PC-3 (cell line): ENCODE data around the gene KRTAP4-11. TPM values are rescaled to one million over a fixed set of nuclear protein-coding genes. Genes with fewer than 3 reads are reported as not detected.
"Not testable (repeated sequence)": the region's sequence is repeated elsewhere in the genome, so short reads cannot be mapped to it uniquely, and the experiment has no call there.

Experiments
- ATAC-seq: fragments of 200-7000 bp; cut with Tn5 transposase; 2 replicates; pipeline ENCODE4 v1.9.1; 2020; ENCODE audit warnings: mild to moderate bottlenecking, moderate library complexity
- Bru-seq: library from RNA; stranded (reverse); fragments of 400-500 nt; gene quantifications from one replicate; lab custom pipeline; 2021; lab: Mats Ljungman, UMichigan
- BruChase-seq, 2 experiments: library from RNA; stranded (reverse); fragments of 400-500 nt; gene quantifications; one replicate each; lab custom pipeline; 2021; lab: Mats Ljungman, UMichigan
- BruUV-seq: library from RNA; stranded (reverse); fragments of 400-500 nt; replicated peaks from 2 replicates; lab custom pipeline; 2021; lab: Mats Ljungman, UMichigan
- CTCF ChIA-PET: fragments of 300-600 bp; sonication (Branson Sonifier 250); formaldehyde crosslinking; loops from one replicate; lab custom pipeline; 2022; ENCODE audit warnings: antibody characterized with exemption; lab: Charles Lee
- POLR2A ChIA-PET: fragments of 300-600 bp; sonication (Branson Sonifier 250); formaldehyde crosslinking; loops from one replicate; lab custom pipeline; 2022; ENCODE audit warnings: antibody characterized with exemption; ENCODE audit not compliant: unreplicated experiment; lab: Charles Lee
- DNase-seq: peaks from one replicate; pipeline ENCODE4 v3.0.0-alpha.2; 2015
- H2AFZ ChIP-seq: fragments of 300-600 bp; sonication (generic); 2 replicates; pipeline ENCODE4 v1.6.0; 2016; ENCODE audit warnings: antibody characterized with exemption, low read length
- H3F3A ChIP-seq: fragments of 300-600 bp; sonication (generic); one replicate; pipeline ENCODE4 v1.6.0; 2017; ENCODE audit warnings: antibody characterized with exemption, low read length, control low read depth, mild to moderate bottlenecking; ENCODE audit not compliant: unreplicated experiment
- H3K27ac ChIP-seq: fragments of 300-600 bp; sonication (generic); 2 replicates; pipeline ENCODE4 v1.5.1; 2016; ENCODE audit warnings: mild to moderate bottlenecking, low read length
- H3K27me3 ChIP-seq: fragments of 300-600 bp; sonication (generic); 2 replicates; pipeline ENCODE4 v1.6.1; 2016; ENCODE audit warnings: low read length, mixed read lengths
- H3K36me3 ChIP-seq: fragments of 300-600 bp; sonication (generic); 2 replicates; pipeline ENCODE4 v1.6.1; 2016; ENCODE audit warnings: low read depth, mixed run types, low read length, mixed read lengths
- H3K4me1 ChIP-seq: fragments of 300-600 bp; sonication (generic); 2 replicates; pipeline ENCODE4 v1.5.1; 2016; ENCODE audit warnings: low read length; ENCODE audit not compliant: insufficient read depth
- H3K4me2 ChIP-seq: fragments of 300-600 bp; sonication (generic); 2 replicates; pipeline ENCODE4 v1.6.0; 2016; ENCODE audit warnings: low read length
- H3K4me3 ChIP-seq: fragments of 300-600 bp; sonication (generic); 2 replicates; pipeline ENCODE4 v1.5.1; 2016; ENCODE audit warnings: mild to moderate bottlenecking, low read length, mixed read lengths
- H3K79me2 ChIP-seq: fragments of 300-600 bp; sonication (generic); 2 replicates; pipeline ENCODE4 v1.6.1; 2017; ENCODE audit warnings: low read length, mixed read lengths
- H3K9ac ChIP-seq: fragments of 300-600 bp; sonication (generic); 2 replicates; pipeline ENCODE4 v1.6.0; 2016; ENCODE audit warnings: mild to moderate bottlenecking, low read length
- H3K9me2 ChIP-seq: fragments of 300-600 bp; sonication (generic); replicated peaks from 2 replicates; pipeline ENCODE4 v1.6.1; 2016; ENCODE audit warnings: mixed run types, low read length, mixed read lengths
- H3K9me3 ChIP-seq: fragments of 300-600 bp; sonication (generic); 2 replicates; pipeline ENCODE4 v1.6.1; 2016; ENCODE audit warnings: low read length, mixed read lengths
- H4K20me1 ChIP-seq: fragments of 300-600 bp; sonication (generic); 2 replicates; pipeline ENCODE4 v1.6.1; 2016; ENCODE audit warnings: low read length, mixed read lengths
- CTCF ChIP-seq: fragments of 300-600 bp; sonication (generic); conservative IDR thresholded peaks from 2 replicates; pipeline ENCODE4 v1.5.1; 2017; ENCODE audit warnings: antibody characterized with exemption, low read depth, mild to moderate bottlenecking, low read length
- EZH2 ChIP-seq: fragments of 300-600 bp; sonication (generic); IDR thresholded peaks from one replicate; pipeline ENCODE4 v1.6.1; 2017; ENCODE audit warnings: antibody characterized with exemption, mild to moderate bottlenecking, low read length; ENCODE audit not compliant: unreplicated experiment
- EZH2phosphoT487 ChIP-seq: fragments of 300-600 bp; sonication (generic); IDR thresholded peaks from 2 replicates; pipeline ENCODE4 v1.6.1; 2018; ENCODE audit warnings: mild to moderate bottlenecking, antibody characterized with exemption, low read length, borderline replicate concordance
- intact Hi-C: fragments of 100-400 bp; cut with micrococcal nuclease; formaldehyde crosslinking; loops from 2 replicates; pipeline ENCODE4 v1.9.0; 2023
- long read RNA-seq: library from polyadenylated mRNA; unstranded; transcript quantifications from one replicate; pipeline ENCODE4 v2.0.0, GENCODE V29; 2021; ENCODE audit not compliant: unreplicated experiment
- total RNA-seq: library from RNA; depleted of rRNA; stranded (reverse); fragments of >200 nt; gene quantifications from 2 replicates; pipeline ENCODE4 v1.2.3, GENCODE V29; 2014; rRNA removed

The KRTAP4-11 gene
- total RNA-seq, result not detected in 2 replicates
- Bru-seq, nascent RNA, result percentile 21 among the genes with signal in this experiment
- BruChase-seq, experiment 1, labeled RNA remaining after a 6-hour chase, result not detected
- not detected for BruChase-seq, experiment 2, labeled RNA remaining after a 2-hour chase
- long read RNA-seq, result 0 reads

- CTCF ChIA-PET, H3K4me2 ChIP-seq: not testable (repeated sequence)
Observed at GRCh38 chr17:41117846-41118386, at the start of gene KRTAP4-11. Gene KRTAP4-11 (minus strand): TSS chr17:41118373. CDS start chr17:41118315, 58 bp downstream.

GRCh38 chr17:41167561-41167960, 49.4 kb upstream of the KRTAP4-11 start:
- no peak overlapping the region for H3K4me2 ChIP-seq
- no peaks in the 10 kb centered on the region for H3K9me3 ChIP-seq
- no peaks in the 10 kb centered on the region for H4K20me1 ChIP-seq
- peaks cover 9% of the 10 kb centered on the region for H3K4me1 ChIP-seq
- DNase-seq (no peak), ATAC-seq (no peak)
- H3K9me2 ChIP-seq, result no peaks in the 10 kb centered on the region
- no peak overlapping the region for H3K27ac ChIP-seq
- no peaks in the 10 kb centered on the region for H3K36me3 ChIP-seq
- H3K9ac ChIP-seq, result no peak overlapping the region
- H3F3A ChIP-seq, result no peaks in the 10 kb centered on the region
- intact Hi-C loops, result no loop called here
- H3K27me3 ChIP-seq, result no peaks in the 10 kb centered on the region
- no peak overlapping the region for H3K4me3 ChIP-seq
- POLR2A ChIA-PET, result no interaction called here
- BruUV-seq, result no TSS peak
- no peaks in the 10 kb centered on the region for H3K79me2 ChIP-seq
- CTCF ChIA-PET, result no interaction called here
- H2AFZ ChIP-seq, result no peak overlapping the region
- no peak for TF ChIP-seq EZH2phosphoT487
- TF ChIP-seq CTCF, result no peak
- no peak for TF ChIP-seq EZH2

More at GRCh38 chr17:41117846-41118386, at the start of gene KRTAP4-11:
- H3K36me3 ChIP-seq, H3K9me2 ChIP-seq, BruUV-seq, H3F3A ChIP-seq, DNase-seq, H3K4me3 ChIP-seq, H3K27me3 ChIP-seq, H3K9me3 ChIP-seq, ATAC-seq, H3K9ac ChIP-seq, H4K20me1 ChIP-seq, POLR2A ChIA-PET, H3K79me2 ChIP-seq, intact Hi-C loops: not testable (repeated sequence)
- H3K27ac ChIP-seq, result peak within 1 kb of the TSS; percentile 12; the same call in 1 of the 2 replicates
- H2AFZ ChIP-seq, result 0 out of 2 replicates have a peak within 1 kb of the TSS, but pooled peaks have one; percentile 40
- peaks cover 10% of the 10 kb centered on the region for H3K4me1 ChIP-seq

GRCh38 chr17:41163828-41164227, 45.7 kb upstream of the KRTAP4-11 start:
- H2AFZ ChIP-seq, result peak overlapping the region; percentile 28; the same call in 1 of the 2 replicates
- ATAC-seq, result peak; percentile 51; the same call in 1 of the 2 replicates

More at GRCh38 chr17:41163828-41164227, 45.7 kb upstream of the KRTAP4-11 start:
- peak overlapping the region; percentile 56 for H3K4me2 ChIP-seq
- no peaks in the 10 kb centered on the region for H3K9me3 ChIP-seq
- no peak for TF ChIP-seq CTCF
- TF ChIP-seq EZH2phosphoT487, result no peak
- TF ChIP-seq EZH2, result no peak
- intact Hi-C loops, result no loop called here
- H3K4me1 ChIP-seq, result peaks cover 9% of the 10 kb centered on the region
- H3K27ac ChIP-seq, result no peak overlapping the region
- no peaks in the 10 kb centered on the region for H3K79me2 ChIP-seq
- no peak overlapping the region for H3K4me3 ChIP-seq
- CTCF ChIA-PET, result no interaction called here
- H3F3A ChIP-seq, result no peaks in the 10 kb centered on the region
- no peaks in the 10 kb centered on the region for H4K20me1 ChIP-seq
- no peaks in the 10 kb centered on the region for H3K27me3 ChIP-seq
- DNase-seq, result peak; percentile 56
- H3K9ac ChIP-seq, result no peak overlapping the region
- BruUV-seq, result no TSS peak
- POLR2A ChIA-PET, result no interaction called here
- H3K9me2 ChIP-seq, result no peaks in the 10 kb centered on the region
- H3K36me3 ChIP-seq, result no peaks in the 10 kb centered on the region
